RPMI7951 (cell line): ENCODE results near the gene STXBP1. TPM values are rescaled to one million over a fixed set of nuclear protein-coding genes. Genes with fewer than 3 reads are reported as not detected.

Source experiments
- DNase-seq: peaks from one replicate; pipeline ENCODE4 v3.0.0-alpha.2; 2012; ENCODE audit warnings: low read depth
- total RNA-seq: library from RNA; depleted of rRNA; stranded (reverse); fragments of >200 nt; shearing (Covaris generic); gene quantifications from 2 replicates; pipeline ENCODE4 v1.2.3, GENCODE V29; 2014

Gene STXBP1
- total RNA-seq, 1 experiment from 2014 or later = 12.4 TPM

GRCh38 chr9:127693143-127693542, 81.1 kb downstream of the STXBP1 start:
- DNase-seq = no peak

- DNase-seq = no peak
These were observed 81.6 kb downstream of the STXBP1 start for GRCh38 chr9:127693697-127694096.

GRCh38 chr9:127694890-127695720, 83.0 kb downstream of the STXBP1 start:
- DNase-seq = no peak

- DNase-seq = no peak
These were observed 85.5 kb downstream of the STXBP1 start for GRCh38 chr9:127697575-127697974.

GRCh38 chr9:127698386-127698785, 86.3 kb downstream of the STXBP1 start:
- DNase-seq = no peak

- DNase-seq = peak; percentile 96
These were observed 87.1 kb downstream of the STXBP1 start for GRCh38 chr9:127698985-127699670.

GRCh38 chr9:127700140-127700539, 88.1 kb downstream of the STXBP1 start:
- no peak for DNase-seq

- DNase-seq = no peak
These were observed 88.6 kb downstream of the STXBP1 start for GRCh38 chr9:127700594-127701255.

- no peak for DNase-seq
These were observed 91.3 kb downstream of the STXBP1 start for GRCh38 chr9:127703289-127703946.

- no peak for DNase-seq
These were observed 93.7 kb downstream of the STXBP1 start for GRCh38 chr9:127705577-127706379.

GRCh38 chr9:127706836-127707241, 94.8 kb downstream of the STXBP1 start, which contains the start of gene CFAP157:
TSS of gene CFAP157 (plus strand) at chr9:127706988. CDS start at chr9:127707032, 44 bp downstream.
- DNase-seq = no peak

- no peak for DNase-seq
These were observed 95.7 kb downstream of the STXBP1 start for GRCh38 chr9:127707766-127708165.

GRCh38 chr9:127708952-127709587, 97.0 kb downstream of the STXBP1 start:
- no peak for DNase-seq

GRCh38 chr9:127710204-127710783, 98.2 kb downstream of the STXBP1 start:
- no peak for DNase-seq

- peak; percentile 37 for DNase-seq
These were observed 99.2 kb downstream of the STXBP1 start for GRCh38 chr9:127711226-127711701.

GRCh38 chr9:127711831-127712274, 99.8 kb downstream of the STXBP1 start:
- no peak for DNase-seq

GRCh38 chr9:127712371-127712770, 100.3 kb downstream of the STXBP1 start:
- no peak for DNase-seq

GRCh38 chr9:127712867-127713266, 100.8 kb downstream of the STXBP1 start:
- DNase-seq = no peak

GRCh38 chr9:127714020-127714750, 102.1 kb downstream of the STXBP1 start:
- DNase-seq = no peak
